ENCODE data around the gene ATG101. TPM values are rescaled to one million over a fixed set of nuclear protein-coding genes. Genes with fewer than 3 reads are reported as not detected.

The ATG101 gene
- total RNA-seq, 1 experiment from 2014 or later, result 64.9 TPM

DNA sequence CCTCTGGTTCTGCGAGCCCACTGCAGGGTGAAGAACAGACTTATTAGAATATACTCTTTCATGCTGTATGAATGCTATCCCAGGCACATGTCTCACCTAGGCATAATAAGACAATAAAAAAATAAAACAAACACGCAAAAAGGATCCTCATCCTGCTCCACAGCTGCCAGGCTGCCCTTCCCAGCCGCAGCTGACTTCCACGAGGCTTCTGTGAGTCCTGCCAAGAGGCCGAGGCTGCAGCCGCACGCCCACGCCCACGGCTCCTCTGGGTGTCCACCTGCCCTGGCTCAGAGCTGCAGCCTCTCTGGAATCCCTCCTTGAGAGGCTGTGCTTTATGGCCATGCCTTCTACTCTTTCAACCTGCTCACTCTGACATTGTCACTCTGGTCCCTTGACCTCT is 16.6 kb downstream of the ATG101 start:
- DNase-seq (ENCODE audit: low read depth, low spot score) (no peak), ATAC-seq (no peak)
- BruUV-seq (replicated peaks), result no TSS peak
- H3K4me3 ChIP-seq (ENCODE audit: low read depth in 2 of 2, low read length in 2 of 2), result no peak overlapping the region
- peaks cover 7% of the 10 kb centered on the region; the same call in 1 of the 2 replicates for H3K4me1 ChIP-seq (ENCODE audit: control insufficient read depth, insufficient read depth, low read length)
- intact Hi-C loops (cut with micrococcal nuclease; ENCODE audit: unreplicated experiment), result no loop called here
- no peak overlapping the region for H3K27ac ChIP-seq (ENCODE audit: low read length)
- no peaks in the 10 kb centered on the region for H3K9me3 ChIP-seq (ENCODE audit: control insufficient read depth, insufficient read depth, low read depth, low read length)
- no peaks in the 10 kb centered on the region for H3K36me3 ChIP-seq (ENCODE audit: control insufficient read depth, insufficient read depth, low read length)
- ChIA-PET POLR2A (no interaction called here), CTCF (interaction anchor here (0.6 to 0.7 kb wide), 2 partner anchors 61 to 966 kb away, joined by 3 to 4 read pairs; no protein-coding TSS in a partner anchor)
- TF ChIP-seq REST (IDR thresholded peaks at IDR 0.05; ENCODE audit: insufficient read depth in 1 of 2, low read depth in 2 of 2, low read length in 1 of 2) (no peak), SIN3A (IDR thresholded peaks at IDR 0.05; ENCODE audit: borderline replicate concordance, insufficient read depth, low read depth, low read length) (no peak), CTCF (IDR thresholded peaks at IDR 0.05) (no peak), TCF7L2 (IDR thresholded peaks at IDR 0.05; ENCODE audit: low read depth, low read length) (no peak)
- peaks cover 6% of the 10 kb centered on the region for H3K27me3 ChIP-seq (ENCODE audit: control insufficient read depth, insufficient read depth, low read length)
- in situ Hi-C loops (cut with HindIII; ENCODE audit: low pct_unique_long_range_greater_than_20kb, low sequenced_read_pairs), result no loop called here

- no TSS peak for BruUV-seq (replicated peaks)
- intact Hi-C loops (cut with micrococcal nuclease; ENCODE audit: unreplicated experiment), result no loop called here
- ATAC-seq, result no peak
- no peak for DNase-seq (ENCODE audit: low read depth, low spot score)
- ChIA-PET POLR2A (no interaction called here), CTCF (interaction anchor here (0.7 kb wide), 1 partner anchor 62 kb away, joined by 3 read pairs; no protein-coding TSS in a partner anchor)
- TF ChIP-seq REST (IDR thresholded peaks at IDR 0.05; ENCODE audit: insufficient read depth in 1 of 2, low read depth in 2 of 2, low read length in 1 of 2) (no peak), POLR2AphosphoS5 (IDR thresholded peaks at IDR 0.05; ENCODE audit: low read depth, low read length) (no peak), SIN3A (IDR thresholded peaks at IDR 0.05; ENCODE audit: borderline replicate concordance, insufficient read depth, low read depth, low read length) (no peak), TCF7L2 (IDR thresholded peaks at IDR 0.05; ENCODE audit: low read depth, low read length) (no peak), CTCF (IDR thresholded peaks at IDR 0.05) (no peak)
- H3K9me3 ChIP-seq (ENCODE audit: control insufficient read depth, insufficient read depth, low read depth, low read length), result no peaks in the 10 kb centered on the region
- H3K4me3 ChIP-seq (ENCODE audit: low read depth in 2 of 2, low read length in 2 of 2), result no peak overlapping the region
- peaks cover 10% of the 10 kb centered on the region for H3K27me3 ChIP-seq (ENCODE audit: control insufficient read depth, insufficient read depth, low read length)
- H3K4me1 ChIP-seq (ENCODE audit: control insufficient read depth, insufficient read depth, low read length), result no peaks in the 10 kb centered on the region; the same call in 1 of the 2 replicates
- H3K27ac ChIP-seq (ENCODE audit: low read length), result no peak overlapping the region
- in situ Hi-C loops (cut with HindIII; ENCODE audit: low pct_unique_long_range_greater_than_20kb, low sequenced_read_pairs), result no loop called here
- H3K36me3 ChIP-seq (ENCODE audit: control insufficient read depth, insufficient read depth, low read length), result no peaks in the 10 kb centered on the region
These were observed 17.4 kb downstream of the ATG101 start for GRCh38 chr12:52086944-52087835.
